NCI-H1694 treated with DMSO at 0.1 percent for 48 hours (cell line): Measurements from ENCODE around the gene RBCK1.
"Not testable (repeated sequence)": the region's sequence is repeated elsewhere in the genome, so short reads cannot be mapped to it uniquely, and the experiment has no call there.

Source experiments
- DNase-seq: peaks from one replicate; lab custom pipeline; 2025; lab: John Stamatoyannopoulos, UW

The RBCK1 gene

DNA sequence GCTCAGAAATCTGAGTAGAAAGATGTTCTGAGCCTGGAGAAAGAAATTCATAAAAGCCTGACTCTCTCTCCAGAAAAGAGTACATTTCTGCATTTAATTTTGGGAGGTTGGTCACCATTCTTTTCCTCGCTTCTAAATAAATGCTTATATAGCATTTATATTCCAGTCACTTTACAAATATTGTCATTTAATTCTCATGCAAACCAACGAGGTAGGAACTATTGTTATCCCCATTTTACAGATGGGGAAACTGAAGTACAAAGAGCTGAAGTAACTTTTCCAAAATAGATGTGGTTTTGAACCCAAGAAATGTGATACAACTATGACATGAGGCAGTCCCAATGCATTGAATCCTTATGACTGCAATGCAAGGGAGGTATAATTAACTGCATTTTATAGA, 32.0 kb upstream of the RBCK1 start:
- DNase-seq = no peak

DNA sequence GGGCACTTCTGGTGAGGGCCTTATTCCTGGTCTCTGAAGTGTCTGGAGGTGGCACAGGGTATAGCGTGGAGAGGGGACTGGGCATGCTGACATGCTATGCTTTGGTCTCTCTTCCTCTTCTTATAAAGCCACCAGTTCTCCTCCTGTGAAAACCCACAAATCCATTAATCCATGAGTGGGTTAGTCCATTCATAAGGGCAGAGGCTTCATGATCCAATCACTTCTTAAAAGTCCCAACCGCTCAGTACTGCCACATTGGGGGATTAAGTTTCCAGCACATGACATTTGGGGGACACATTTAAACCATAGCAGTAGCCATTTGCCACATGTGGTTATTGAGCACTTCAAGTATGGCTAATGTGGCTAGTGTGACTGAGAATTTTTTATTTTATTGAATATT, 31.3 kb upstream of the RBCK1 start:
- DNase-seq = no peak

DNA sequence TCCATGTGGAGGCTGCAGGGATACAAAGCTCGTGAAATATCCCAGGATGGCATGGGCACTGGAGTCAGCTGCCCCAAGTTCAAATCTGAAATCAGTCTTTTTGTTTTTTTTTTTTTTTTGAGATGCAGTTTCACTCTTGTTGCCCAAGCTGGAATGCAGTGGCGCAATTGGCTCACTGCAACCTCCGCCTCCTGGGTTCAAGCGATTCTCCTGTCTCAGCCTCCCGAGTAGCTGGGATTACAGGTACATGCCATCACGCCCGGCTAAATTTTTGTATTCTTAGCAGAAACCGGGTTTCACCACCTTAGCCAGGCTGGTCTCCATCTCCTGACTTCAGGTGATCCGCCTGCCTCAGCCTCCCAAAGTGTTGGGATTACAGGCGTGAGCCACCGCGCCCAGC, 30.5 kb upstream of the RBCK1 start:
- not testable (repeated sequence) for DNase-seq

DNA sequence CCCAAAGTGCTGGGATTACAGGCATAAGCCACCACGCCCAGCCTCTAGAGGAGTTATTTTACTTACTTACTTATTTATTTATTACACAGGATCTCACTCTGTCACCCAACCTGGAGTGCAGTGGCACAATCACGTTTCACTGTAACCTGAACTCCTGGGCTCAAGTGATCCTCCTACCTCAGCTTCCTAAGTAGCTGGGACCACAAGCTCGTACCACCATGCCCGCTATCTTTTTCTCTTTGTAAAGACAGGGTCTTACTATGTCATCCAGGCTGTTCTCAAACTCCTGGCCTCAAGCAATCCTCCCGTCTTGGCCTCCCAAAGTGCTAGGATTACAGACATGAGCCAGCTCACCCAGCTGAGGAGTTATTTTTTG, 29.1 kb upstream of the RBCK1 start:
- no peak for DNase-seq

DNA sequence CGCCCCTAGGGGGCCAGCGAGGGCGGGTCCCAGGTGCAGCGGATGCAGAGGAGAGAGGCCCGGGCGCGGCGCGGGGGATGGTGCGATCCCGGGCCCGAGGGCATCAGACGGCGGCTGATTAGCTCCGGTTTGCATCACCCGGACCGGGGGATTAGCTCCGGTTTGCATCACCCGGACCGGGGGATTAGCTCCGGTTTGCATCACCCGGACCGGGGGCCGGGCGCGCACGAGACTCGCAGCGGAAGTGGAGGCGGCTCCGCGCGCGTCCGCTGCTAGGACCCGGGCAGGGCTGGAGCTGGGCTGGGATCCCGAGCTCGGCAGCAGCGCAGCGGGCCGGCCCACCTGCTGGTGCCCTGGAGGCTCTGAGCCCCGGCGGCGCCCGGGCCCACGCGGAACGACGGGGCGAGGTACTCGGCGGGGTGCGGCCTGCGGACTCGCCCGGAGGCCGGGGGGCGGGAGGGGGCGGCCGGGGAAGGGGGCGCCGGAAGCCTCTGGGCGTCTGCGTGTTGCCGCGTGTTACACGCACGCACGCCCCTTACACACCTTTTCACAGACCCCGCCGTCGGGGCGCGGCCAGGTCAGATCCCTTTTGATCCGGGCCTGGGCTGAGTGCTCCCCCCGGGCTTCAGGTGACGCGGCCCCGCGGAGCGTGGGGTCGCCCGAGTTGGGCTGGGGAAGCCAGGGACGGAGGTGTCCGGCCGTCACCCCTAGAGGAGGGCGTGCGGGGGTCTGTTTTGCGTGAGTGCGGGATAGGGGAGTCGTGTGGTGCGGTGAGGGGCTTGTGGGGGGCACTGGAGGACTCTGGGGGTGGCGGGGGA, 27.1 kb upstream of the RBCK1 start:
- DNase-seq = peak; percentile 15

DNA sequence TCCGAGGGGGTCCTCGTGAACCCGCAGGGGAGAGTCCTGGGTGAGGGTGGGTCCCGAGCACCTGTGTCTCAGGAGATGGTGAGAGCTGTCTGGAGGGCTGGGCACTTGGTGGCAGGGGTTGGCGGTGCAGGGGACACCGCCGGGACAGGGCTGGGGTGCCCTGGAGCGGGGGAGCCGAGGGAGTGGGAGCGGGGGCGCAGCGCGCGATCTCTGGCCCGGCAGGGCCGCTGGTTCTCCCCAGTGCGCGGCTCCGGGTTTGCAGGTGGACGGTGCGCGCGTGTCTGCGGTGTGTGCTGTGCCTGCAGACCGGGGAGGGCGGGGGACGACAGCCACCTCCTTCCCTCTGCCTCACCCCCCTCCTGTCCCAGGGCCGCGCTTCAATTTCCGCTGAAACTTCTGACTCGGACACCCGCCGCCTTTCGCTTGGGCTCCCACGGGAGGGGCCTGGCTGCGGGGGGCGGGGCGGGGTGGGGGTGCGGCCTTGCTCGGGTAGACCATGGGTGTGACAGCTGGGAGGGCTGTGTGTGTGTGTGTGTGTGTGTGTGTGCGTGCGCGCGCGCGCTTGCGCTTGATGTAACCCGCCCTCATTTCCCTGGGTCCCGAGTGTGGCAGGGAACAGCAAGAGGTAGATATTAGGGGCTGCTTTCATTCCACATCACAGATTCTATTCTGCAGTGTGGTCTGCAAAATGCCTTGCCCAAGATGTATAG, 26.4 kb upstream of the RBCK1 start:
- peak; percentile 38 for DNase-seq

DNA sequence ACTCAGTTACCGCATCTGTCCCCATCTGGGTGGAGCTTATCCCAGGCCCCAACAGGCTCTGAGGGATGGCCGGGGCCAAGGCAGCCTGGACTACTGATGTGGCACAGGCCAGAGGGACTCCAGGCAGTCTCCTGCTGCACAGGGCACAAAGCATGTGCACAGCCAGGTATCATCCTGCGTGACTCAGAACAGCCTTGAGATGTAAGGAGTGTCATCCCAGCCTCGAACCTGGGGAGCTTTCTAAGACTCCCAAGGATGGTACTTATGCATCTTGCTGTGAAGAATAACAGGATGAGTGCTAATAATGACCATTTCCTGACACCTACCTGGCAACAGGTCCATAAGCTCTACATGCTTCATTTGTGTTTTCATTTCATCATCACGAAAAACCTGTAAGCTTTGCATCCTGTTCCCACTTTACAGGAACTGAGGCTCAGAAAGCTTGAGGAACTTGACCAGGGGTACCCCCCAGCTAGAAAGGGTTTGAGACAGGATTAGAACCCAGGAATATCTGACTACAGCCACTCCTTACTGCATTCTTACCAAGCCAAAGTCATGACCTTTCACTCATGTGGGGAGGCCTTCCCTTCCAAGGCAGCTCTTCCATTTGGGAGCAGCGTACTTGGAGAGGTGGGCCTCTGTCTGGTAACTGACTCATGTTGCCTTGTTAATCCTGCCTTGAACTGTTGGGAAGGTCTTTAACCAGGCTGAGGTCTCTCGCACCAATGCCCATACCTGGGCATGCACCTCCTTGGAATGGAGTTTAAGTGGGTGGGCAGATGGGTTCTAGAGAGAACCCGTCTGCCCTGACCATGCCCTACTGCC, 25.6 kb upstream of the RBCK1 start:
- no peak for DNase-seq

DNA sequence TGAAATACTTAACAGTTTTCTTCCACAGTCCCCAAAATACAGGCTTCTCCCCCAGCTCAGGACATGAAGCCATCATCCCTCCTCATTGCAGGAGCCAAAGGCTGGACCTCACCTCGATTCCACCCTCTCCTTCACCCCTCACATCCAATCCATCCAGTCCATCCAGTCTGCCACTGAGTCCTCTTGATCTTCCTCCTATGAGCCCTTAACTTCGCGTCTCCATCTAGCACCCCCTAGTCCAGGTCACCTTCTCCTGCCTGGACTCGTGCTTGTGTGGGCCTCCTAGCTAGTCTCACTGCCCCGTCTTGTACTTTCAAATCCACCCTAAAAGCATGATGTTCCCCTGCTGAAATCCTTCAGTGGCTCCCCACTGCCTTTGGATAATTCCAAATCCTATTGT, 24.2 kb upstream of the RBCK1 start:
- no peak for DNase-seq

DNA sequence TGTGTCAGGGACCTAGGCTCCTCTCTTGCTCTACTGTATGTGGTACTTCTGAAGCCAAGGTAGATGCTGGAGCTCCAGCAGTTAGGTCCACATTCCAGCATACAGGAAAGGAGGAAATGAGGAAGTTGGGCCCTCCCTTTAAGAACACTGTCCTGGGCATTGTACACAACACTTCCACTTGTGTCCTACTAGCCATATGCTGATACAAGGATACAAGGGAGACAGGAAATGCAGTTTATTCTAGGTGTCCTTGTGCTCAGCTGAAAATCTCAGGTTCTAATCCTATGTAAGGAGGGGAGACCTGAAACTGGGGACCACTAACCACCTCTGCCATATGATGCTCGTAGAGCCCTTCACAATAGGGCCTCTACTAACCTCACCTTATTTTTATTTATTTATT, 23.4 kb upstream of the RBCK1 start:
- DNase-seq = no peak

DNA sequence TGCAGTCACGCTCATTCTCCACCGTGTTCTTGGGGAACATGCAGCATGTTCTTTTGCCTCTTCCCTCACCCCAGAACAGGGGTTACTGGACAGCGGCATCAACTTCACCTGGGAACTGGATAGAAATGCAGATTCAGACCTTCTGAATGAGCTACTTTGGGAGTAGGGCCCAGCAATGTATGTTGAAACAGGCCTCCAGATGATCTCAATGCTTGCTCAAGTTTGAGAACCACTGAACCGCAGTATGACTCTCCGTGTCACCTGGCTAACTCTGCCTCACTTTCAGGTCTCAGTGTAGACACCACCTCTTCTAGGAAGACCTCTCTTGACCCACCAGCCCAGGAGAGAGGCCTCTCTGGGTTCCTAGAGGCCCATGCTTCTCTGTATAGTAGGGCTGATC, 22.7 kb upstream of the RBCK1 start:
- DNase-seq = no peak

DNA sequence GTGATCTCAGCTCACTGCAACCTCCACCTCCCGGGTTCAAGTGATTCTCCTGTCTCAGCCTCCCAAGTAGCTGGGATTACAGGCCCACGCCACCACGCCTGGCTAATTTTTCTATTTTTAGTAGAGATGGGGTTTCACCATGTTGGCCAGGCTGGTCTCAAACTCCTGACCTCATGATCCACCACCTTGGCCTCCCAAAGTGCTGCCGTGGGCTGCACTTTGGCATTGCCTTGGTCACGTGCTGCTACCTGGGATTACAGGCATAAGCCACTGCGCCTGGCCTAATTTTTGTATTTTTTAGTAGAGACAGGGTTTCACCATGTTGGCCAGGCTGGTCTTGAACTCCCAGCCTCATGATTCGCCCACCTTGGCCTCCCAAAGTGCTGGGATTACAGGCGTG, 21.5 kb upstream of the RBCK1 start:
- DNase-seq = not testable (repeated sequence)

DNA sequence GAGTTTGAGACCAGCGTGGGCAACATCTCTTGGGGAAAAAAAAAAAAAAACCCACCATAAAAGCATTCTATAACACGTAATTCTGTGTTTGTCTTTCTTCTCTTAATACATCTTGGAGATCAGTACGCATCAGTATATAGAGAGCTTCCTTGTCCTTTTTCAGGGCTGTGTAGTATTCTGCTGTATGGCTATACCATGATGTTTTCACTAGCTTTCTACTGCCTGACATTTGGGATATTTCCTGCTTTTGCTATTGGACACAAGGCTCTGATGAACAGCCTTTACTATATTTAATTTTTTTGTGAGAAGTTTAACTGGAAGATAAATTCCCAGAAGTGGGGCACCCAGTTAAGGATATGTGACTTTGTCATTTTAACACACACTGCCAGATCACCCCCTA, 20.6 kb upstream of the RBCK1 start:
- DNase-seq = no peak

DNA sequence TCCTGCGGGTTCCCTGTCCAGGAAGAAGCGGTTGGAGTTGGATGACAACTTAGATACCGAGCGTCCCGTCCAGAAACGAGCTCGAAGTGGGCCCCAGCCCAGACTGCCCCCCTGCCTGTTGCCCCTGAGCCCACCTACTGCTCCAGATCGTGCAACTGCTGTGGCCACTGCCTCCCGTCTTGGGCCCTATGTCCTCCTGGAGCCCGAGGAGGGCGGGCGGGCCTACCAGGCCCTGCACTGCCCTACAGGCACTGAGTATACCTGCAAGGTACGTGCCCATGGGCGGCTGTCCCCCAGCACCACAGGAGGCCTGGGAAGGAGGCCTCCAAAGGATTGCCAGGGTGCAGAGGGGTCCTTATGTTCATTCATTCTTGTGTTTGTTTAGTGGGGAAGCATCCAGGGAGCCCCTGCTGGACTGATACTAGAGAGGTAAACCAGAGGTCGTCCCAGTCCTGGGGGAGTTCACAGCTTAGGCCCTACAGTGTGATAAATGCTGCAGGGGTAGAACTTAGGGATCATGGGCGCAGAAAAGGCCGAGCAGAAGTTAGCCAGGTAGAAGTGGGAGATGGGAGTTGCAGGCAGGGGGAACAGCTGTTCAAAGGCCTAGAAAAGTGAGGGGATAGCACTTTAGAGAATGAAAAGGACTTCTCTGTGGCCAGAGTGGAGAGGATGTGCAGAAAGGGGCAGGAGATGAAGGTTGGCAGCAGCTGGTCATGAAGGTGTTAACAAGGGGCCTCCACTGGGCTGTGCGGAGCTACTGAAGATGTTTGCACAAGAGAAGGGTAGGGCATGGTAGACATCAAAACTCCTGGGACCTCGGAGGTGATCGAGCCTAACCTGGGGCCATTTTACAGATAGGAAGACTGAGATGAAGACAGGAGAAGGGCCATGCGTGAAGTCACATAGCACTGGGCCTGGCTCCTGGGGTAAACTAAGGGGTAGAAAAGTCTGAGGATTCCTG, 19.8 kb upstream of the RBCK1 start:
- DNase-seq = no peak

DNA sequence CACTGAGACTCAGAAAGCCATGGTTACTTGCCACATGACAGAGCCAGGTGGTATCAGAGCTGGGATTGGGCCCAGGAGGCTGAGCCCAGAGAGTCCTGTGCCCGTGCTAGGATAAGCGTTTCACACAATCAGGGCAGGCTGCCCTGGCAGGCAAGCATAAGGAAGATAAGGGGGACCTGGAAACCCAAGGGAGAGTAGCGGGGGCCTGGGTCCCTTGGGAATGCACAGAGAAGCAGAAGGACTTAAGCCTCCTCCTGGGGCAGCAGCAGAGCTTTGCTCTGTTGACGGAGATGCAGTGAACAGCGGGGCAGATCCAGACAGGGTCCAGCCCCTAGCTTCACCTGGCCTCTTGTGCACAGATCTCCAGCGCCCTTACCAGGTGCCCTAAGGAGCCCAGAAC, 18.9 kb upstream of the RBCK1 start:
- DNase-seq = no peak

DNA sequence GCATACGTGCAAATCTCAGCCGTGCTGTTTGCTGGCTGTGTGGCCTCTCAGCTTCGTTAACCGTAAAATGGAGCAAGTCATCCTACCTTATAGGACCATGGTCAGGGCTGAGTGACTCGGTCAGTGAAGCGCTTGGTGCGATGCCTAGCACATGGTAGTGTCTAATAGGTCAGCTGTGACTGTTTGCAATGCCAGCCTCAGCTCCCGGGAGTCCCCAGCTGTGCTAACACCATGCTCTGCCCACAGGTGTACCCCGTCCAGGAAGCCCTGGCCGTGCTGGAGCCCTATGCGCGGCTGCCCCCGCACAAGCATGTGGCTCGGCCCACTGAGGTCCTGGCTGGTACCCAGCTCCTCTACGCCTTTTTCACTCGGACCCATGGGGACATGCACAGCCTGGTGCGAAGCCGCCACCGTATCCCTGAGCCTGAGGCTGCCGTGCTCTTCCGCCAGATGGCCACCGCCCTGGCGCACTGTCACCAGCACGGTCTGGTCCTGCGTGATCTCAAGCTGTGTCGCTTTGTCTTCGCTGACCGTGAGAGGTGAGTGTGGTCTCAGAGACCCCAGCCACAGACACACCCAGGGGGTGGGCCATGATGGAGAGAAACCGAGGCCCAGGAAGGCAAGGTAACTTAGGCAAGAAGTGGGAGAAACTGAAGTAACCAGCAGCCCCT, 16.9 kb upstream of the RBCK1 start:
- DNase-seq = no peak

DNA sequence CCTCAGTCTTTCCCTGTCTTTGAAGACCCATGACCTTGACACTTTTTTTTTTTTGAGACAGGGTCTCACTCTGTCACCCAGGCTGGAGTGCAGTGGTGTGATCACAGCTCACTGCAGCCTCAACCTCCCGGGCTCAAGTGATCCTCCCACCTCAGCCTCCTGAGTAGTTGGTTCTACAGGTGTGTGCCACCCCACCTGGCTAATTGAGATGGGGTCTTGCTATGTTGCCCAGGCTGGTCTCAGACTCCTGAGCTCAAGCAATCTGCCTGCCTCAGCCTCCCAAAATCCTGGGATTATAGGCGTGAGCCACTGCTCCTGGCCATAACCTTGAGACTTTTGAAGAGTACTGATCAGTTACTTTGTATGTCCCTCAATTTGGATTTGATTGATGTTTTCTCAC, 14.8 kb upstream of the RBCK1 start:
- not testable (repeated sequence) for DNase-seq

DNA sequence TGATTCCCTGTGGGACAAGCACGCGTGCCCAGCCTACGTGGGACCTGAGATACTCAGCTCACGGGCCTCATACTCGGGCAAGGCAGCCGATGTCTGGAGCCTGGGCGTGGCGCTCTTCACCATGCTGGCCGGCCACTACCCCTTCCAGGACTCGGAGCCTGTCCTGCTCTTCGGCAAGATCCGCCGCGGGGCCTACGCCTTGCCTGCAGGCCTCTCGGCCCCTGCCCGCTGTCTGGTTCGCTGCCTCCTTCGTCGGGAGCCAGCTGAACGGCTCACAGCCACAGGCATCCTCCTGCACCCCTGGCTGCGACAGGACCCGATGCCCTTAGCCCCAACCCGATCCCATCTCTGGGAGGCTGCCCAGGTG, 11.9 kb upstream of the RBCK1 start:
- no peak for DNase-seq

DNA sequence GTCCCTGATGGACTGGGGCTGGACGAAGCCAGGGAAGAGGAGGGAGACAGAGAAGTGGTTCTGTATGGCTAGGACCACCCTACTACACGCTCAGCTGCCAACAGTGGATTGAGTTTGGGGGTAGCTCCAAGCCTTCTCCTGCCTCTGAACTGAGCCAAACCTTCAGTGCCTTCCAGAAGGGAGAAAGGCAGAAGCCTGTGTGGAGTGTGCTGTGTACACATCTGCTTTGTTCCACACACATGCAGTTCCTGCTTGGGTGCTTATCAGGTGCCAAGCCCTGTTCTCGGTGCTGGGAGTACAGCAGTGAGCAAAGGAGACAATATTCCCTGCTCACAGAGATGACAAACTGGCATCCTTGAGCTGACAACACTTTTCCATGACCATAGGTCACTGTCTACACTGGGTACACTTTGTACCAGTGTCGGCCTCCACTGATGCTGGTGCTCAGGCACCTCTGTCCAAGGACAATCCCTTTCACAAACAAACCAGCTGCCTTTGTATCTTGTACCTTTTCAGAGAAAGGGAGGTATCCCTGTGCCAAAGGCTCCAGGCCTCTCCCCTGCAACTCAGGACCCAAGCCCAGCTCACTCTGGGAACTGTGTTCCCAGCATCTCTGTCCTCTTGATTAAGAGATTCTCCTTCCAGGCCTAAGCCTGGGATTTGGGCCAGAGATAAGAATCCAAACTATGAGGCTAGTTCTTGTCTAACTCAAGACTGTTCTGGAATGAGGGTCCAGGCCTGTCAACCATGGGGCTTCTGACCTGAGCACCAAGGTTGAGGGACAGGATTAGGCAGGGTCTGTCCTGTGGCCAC, 11.3 kb upstream of the RBCK1 start:
- no peak for DNase-seq

DNA sequence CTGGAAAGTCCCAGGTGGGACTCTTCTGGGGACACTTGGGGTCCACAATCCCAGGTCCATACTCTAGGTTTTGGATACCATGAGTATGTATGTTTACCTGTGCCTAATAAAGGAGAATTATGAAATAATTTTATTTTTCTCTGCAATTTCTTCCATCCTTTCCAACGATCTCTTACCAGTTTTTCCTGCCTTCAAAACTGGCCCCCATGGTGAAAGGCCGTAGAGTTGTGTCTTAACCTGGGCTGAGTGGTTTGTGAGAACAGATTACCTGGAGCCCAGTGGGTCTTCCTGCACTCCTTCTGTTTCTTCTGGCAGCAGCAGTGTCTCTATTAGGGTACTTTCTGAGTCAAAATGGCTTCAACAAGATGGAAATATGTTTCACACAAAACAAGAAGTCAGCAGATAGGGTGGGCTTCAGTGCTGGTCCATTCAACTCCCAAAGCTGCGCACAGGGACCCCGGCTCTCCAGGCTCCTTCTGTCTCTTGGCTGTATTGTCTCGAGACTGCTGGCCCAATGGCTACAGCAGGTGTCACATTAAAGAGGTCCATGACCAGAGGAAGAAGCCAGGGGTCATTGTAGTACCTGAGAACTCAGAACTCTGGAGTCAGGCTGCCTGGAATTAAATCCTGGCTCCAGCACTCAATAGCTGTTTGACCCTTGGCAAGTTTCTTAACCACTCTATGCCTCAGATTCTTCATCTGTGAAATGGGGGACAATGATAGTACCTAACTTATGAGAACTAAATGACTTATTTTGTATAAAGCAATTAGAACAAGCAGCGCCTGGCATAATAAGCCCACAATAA, 10.5 kb upstream of the RBCK1 start:
- no peak for DNase-seq
